Tibial artery (tissue), 4 donors: ENCODE measurements around the gene HOXA11.
A peak's percentile ranks its signal among the peaks of the same experiment; 100 is the strongest.

ENCODE experiments used
- DNase-seq, 2 donors: peaks; one replicate each; pipeline ENCODE4 v3.0.0-alpha.2; 2019
- H3K27ac ChIP-seq, 2 donors: fragments of 200-600 bp; sonication (generic) in 1 of 2; 1 replicate in 1 of 2; 2 replicates in 1 of 2; pipeline ENCODE4 v1.5.1; 2018 to 2019; ENCODE audit warnings: mild to moderate bottlenecking in 1 of 2
- H3K27me3 ChIP-seq, 2 donors: fragments of 200-600 bp; sonication (generic) in 1 of 2; one replicate each; pipeline versions ENCODE4 v1.5.1 to v1.6.0; 2016 to 2019
- H3K36me3 ChIP-seq, 3 donors: fragments of 200-600 bp; sonication (generic) in 2 of 3; one replicate each; pipeline ENCODE4 v1.5.1; 2016 to 2019; ENCODE audit warnings: mild to moderate bottlenecking in 2 of 3
- H3K4me1 ChIP-seq, 4 donors: fragments of 200-600 bp; sonication (generic) in 2 of 4; 1 replicate in 3 of 4; 2 replicates in 1 of 4; pipeline ENCODE4 v1.5.1; 2016 to 2019
- H3K4me3 ChIP-seq, 2 donors: fragments of 200-600 bp; sonication (generic) in 1 of 2; 1 replicate in 1 of 2; 2 replicates in 1 of 2; pipeline ENCODE4 v1.5.1; 2018 to 2019; ENCODE audit warnings: mild to moderate bottlenecking in 2 of 2
- H3K9me3 ChIP-seq, 3 donors: fragments of 200-600 bp; sonication (generic) in 1 of 3; one replicate each; pipeline ENCODE4 v1.5.1; 2016 to 2019
- intact Hi-C: fragments of 100-400 bp; cut with DNase I; formaldehyde crosslinking; loops from one replicate; pipeline ENCODE4 v1.15.0; 2023; ENCODE audit warnings: low total_unique reads
- TF ChIP-seq, protein P1 (sequence below), 2 experiments: fragments of 200-600 bp in 1 of 2; fragments of 450-650 bp in 1 of 2; IDR thresholded peaks; one replicate each; pipeline ENCODE4 v1.5.1; 2017 to 2019; ENCODE audit warnings: antibody characterized with exemption in 2 of 2, mild to moderate bottlenecking in 1 of 2, moderate library complexity in 1 of 2

Gene HOXA11

DNA sequence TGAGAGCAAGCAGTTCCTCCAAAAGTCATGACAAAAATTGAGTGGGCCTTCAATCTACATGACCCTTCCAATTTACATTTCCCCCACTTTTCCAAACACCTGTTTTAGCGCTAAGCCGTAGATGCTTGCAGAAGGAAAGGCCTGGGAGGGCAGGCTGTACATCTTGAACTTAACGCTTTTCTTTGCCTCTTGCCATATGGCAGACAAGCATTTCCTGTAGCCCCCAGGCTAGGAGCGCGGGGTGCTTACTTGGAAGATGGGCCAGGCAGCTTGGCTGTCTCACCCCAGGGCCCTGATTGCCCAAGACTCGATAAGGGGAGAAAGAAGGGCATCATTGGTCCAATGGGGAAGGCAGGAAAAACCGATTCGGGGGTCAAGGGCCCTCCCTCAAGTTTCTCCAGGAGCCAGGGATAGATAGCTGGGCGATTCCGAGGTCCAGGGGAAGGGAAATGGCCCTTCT lies 12.7 kb downstream of the HOXA11 start:
- Histone ChIP-seq H3K36me3 (no peaks in the 10 kb centered on the region), H3K9me3 (no peaks in the 10 kb centered on the region), H3K27ac (peak overlapping the region; percentile 96 to 97), H3K27me3 (no peaks in the 10 kb centered on the region), H3K4me3 (peak overlapping the region; percentile 68 to 91), H3K4me1 (peaks cover 0 to 41% (median 12%) of the 10 kb centered on the region in 4 donors)
- DNase-seq = peak; percentile 34 to 73
- intact Hi-C loops = loop anchor here (5.0 kb wide), 1 partner anchor 975 kb away; no protein-coding TSS in a partner anchor
- TF ChIP-seq, protein P1, sequence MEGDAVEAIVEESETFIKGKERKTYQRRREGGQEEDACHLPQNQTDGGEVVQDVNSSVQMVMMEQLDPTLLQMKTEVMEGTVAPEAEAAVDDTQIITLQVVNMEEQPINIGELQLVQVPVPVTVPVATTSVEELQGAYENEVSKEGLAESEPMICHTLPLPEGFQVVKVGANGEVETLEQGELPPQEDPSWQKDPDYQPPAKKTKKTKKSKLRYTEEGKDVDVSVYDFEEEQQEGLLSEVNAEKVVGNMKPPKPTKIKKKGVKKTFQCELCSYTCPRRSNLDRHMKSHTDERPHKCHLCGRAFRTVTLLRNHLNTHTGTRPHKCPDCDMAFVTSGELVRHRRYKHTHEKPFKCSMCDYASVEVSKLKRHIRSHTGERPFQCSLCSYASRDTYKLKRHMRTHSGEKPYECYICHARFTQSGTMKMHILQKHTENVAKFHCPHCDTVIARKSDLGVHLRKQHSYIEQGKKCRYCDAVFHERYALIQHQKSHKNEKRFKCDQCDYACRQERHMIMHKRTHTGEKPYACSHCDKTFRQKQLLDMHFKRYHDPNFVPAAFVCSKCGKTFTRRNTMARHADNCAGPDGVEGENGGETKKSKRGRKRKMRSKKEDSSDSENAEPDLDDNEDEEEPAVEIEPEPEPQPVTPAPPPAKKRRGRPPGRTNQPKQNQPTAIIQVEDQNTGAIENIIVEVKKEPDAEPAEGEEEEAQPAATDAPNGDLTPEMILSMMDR (IDR thresholded peaks at IDR 0.05) = no peak

GRCh38 chr7:27171637-27172314 lies 13.3 kb downstream of the HOXA11 start:
- intact Hi-C loops = loop anchor here (5.0 kb wide), 1 partner anchor 974 kb away; no protein-coding TSS in a partner anchor
- H3K4me3 ChIP-seq = peak overlapping the region; percentile 68 to 91
- TF ChIP-seq, protein P1 (IDR thresholded peaks at IDR 0.05) = no peak
- peak; percentile 24 to 70 for DNase-seq
- peaks cover 0 to 41% (median 12%) of the 10 kb centered on the region in 4 donors for H3K4me1 ChIP-seq
- peak overlapping the region; percentile 96 to 97 for H3K27ac ChIP-seq
- H3K27me3 ChIP-seq = no peaks in the 10 kb centered on the region
- no peaks in the 10 kb centered on the region for H3K36me3 ChIP-seq
- H3K9me3 ChIP-seq = no peaks in the 10 kb centered on the region

DNA sequence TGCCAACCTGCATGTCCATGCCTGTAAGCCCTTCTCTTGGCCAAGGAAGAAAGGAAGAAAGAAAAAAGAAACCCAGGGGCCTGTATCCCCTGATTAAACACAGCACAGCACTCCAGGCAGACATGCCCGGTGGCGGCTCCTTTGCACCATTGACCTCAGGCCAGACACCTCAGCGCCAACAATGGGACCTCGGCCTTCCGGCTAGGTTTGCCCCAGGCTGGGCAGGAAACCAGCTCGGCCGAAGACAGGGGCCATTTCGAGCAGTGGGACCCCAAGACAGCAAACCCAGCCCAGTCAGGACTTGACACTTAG lies 13.8 kb downstream of the HOXA11 start:
- DNase-seq = peak; percentile 40 to 74
- Histone ChIP-seq H3K4me3 (peak overlapping the region; percentile 68 to 91), H3K4me1 (peaks cover 0 to 42% (median 12%) of the 10 kb centered on the region in 4 donors), H3K36me3 (no peaks in the 10 kb centered on the region), H3K9me3 (no peaks in the 10 kb centered on the region), H3K27me3 (no peaks in the 10 kb centered on the region), H3K27ac (peak overlapping the region; percentile 96 to 97)
- intact Hi-C loops = loop anchor here (5.0 kb wide), 1 partner anchor 974 kb away; no protein-coding TSS in a partner anchor
- TF ChIP-seq, protein P1 (IDR thresholded peaks at IDR 0.05) = no peak

- H3K4me3 ChIP-seq = peak overlapping the region; percentile 68 to 91
- peaks cover 0 to 41% (median 12%) of the 10 kb centered on the region in 4 donors for H3K4me1 ChIP-seq
- no peaks in the 10 kb centered on the region for H3K27me3 ChIP-seq
- no peaks in the 10 kb centered on the region for H3K9me3 ChIP-seq
- TF ChIP-seq, protein P1 (IDR thresholded peaks at IDR 0.05) = no peak
- peak overlapping the region; percentile 96 to 97 for H3K27ac ChIP-seq
- no peaks in the 10 kb centered on the region for H3K36me3 ChIP-seq
- DNase-seq = no peak
- intact Hi-C loops = loop anchor here (5.0 kb wide), 1 partner anchor 973 kb away; no protein-coding TSS in a partner anchor
These were observed 14.4 kb downstream of the HOXA11 start for GRCh38 chr7:27170426-27171324.

DNA sequence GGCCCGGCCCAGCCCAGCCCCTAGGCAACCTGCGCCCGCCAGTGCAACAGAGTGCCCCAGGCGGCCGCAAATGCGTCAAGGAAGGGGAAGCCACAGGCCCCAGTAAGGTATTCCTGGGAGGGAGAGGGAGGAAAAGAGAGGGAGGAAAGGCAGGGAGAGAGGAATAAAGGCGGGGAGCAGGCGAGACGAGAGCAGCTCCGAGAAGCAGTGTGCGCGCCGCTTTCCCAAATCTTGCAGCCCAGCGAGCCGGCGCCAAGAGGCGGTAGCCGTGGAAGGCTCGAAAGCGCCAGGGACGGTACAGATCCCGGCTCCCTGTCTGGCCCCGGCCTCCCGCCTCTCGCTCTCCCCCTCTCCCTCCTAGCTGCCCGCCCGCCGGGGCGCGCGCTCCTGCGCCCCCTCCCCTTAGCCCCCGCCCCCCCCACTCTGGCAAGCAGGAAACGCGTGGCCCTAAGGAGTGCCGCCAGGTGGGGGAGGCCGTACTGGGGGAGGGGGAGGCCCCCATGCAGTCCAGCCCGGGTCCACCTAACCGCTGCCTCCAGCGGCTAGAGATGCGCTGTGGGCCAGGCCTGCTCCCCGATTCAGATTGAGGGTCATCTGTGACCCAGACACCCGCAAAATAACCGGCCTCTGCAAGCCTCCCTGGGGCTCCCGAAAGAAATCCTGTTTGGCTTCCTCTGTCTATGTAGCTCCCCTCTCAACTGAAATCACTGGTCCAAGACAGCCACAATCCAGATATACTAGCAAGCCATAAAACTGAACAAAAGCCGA lies 15.2 kb downstream of the HOXA11 start:
- TF ChIP-seq, protein P1 (IDR thresholded peaks at IDR 0.05) = no peak
- H3K36me3 ChIP-seq = no peaks in the 10 kb centered on the region
- no peaks in the 10 kb centered on the region for H3K9me3 ChIP-seq
- H3K4me3 ChIP-seq = peak overlapping the region; percentile 68 to 91
- no peaks in the 10 kb centered on the region for H3K27me3 ChIP-seq
- peaks cover 0 to 33% (median 11%) of the 10 kb centered on the region in 4 donors for H3K4me1 ChIP-seq
- DNase-seq = peak in 1 of 2 donors; percentile 77
- intact Hi-C loops = loop anchor here (2.0 to 10.0 kb wide), 3 partner anchors 973 to 1775 kb away; no protein-coding TSS in a partner anchor
- peak overlapping the region; percentile 96 to 97 for H3K27ac ChIP-seq
